Keratinocyte (primary cell): ENCODE results near the gene CSNK1D.

Experiments
- EZH2 ChIP-seq: IDR thresholded peaks from one replicate; pipeline ENCODE4 v1.6.1; 2012; ENCODE audit warnings: inconsistent platforms, mild to moderate bottlenecking, low read length, moderate library complexity
- TF ChIP-seq, protein P1 (sequence below), 3 experiments: IDR thresholded peaks in 1 of 3; conservative IDR thresholded peaks in 1 of 3; optimal IDR thresholded peaks in 1 of 3; 2 replicates in 2 of 3; 3 replicates in 1 of 3; pipeline versions ENCODE3 to v1.5.1; 2011; ENCODE audit warnings: low read length in 3 of 3, mild to moderate bottlenecking in 3 of 3, moderate library complexity in 2 of 3, control low read depth in 1 of 3, inconsistent platforms in 1 of 3; ENCODE audit not compliant: insufficient read depth in 2 of 3; ENCODE audit errors: extremely low read depth in 1 of 3

DNA sequence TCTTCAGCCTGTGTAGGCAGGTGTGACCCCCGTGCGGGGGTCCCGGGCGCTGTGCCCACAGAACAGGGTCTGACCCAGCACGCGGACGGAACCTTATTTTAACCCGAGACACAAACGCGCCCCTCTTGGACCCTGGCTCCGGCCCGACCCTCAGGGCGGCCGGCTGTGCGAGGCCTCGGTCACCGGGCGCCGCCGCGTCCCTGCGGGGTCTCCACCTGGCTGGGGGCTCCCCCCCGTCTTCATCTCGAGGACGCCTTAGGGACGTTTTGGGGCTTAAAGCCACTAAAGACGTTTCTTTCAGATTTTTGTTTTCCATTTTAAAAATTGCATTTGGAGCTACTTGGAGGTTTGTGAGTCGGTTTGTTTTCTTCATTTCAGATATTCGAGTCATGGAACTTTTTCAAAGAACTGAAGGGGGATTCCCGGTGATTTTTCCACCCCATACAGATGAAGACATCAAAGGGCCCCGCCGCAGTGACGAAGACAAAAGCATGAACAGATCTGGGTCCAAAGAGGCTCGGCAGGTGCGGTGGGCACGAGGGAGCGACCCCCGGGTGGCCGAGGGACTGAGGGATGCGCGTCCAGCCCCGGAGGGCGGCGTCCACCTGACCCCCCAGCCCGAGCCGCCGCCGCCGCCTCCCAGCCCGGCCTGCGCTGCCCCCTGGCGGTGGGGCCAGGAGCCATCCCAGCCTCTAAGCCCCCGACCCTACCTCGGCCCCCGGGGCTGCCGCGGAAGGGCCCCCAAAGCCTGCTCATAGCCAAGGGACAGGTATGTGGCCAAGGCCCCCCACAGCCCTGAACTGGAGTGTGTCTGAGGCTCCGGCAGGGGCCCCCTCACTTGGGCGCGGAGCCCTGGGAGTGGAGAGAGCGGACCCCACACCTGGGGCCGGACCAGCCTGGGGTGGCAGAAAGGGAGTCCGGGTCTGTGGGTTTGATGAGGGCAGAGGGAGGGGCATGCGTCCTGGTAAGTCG lies 47.7 kb upstream of the CSNK1D start:
- TF ChIP-seq EZH2 = no peak
- TF ChIP-seq, protein P1, sequence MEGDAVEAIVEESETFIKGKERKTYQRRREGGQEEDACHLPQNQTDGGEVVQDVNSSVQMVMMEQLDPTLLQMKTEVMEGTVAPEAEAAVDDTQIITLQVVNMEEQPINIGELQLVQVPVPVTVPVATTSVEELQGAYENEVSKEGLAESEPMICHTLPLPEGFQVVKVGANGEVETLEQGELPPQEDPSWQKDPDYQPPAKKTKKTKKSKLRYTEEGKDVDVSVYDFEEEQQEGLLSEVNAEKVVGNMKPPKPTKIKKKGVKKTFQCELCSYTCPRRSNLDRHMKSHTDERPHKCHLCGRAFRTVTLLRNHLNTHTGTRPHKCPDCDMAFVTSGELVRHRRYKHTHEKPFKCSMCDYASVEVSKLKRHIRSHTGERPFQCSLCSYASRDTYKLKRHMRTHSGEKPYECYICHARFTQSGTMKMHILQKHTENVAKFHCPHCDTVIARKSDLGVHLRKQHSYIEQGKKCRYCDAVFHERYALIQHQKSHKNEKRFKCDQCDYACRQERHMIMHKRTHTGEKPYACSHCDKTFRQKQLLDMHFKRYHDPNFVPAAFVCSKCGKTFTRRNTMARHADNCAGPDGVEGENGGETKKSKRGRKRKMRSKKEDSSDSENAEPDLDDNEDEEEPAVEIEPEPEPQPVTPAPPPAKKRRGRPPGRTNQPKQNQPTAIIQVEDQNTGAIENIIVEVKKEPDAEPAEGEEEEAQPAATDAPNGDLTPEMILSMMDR (optimal IDR thresholded peaks at IDR 0.05 in 1 of 3, IDR thresholded peaks at IDR 0.05 in 1 of 3, conservative IDR thresholded peaks at IDR 0.05 in 1 of 3; ENCODE audit: extremely low read depth in 1 of 3, insufficient read depth in 2 of 3, low read length in 3 of 3) = peak; percentile 47 to 82 (median 76)
